ENCODE measurements around the gene SLC1A4. TPM values are rescaled to one million over a fixed set of nuclear protein-coding genes. Genes with fewer than 3 reads are reported as not detected.

The SLC1A4 gene
- total and polyA plus RNA-seq, 2 of the 4 experiments (the other 2 are of a cell fraction): 6.8 to 8.1 TPM

GRCh38 chr2:65013776-65014175 is 24.6 kb downstream of the SLC1A4 start:
- Histone ChIP-seq H3K27ac (ENCODE audit: insufficient read depth, low read length) (no peak overlapping the region), H3K18ac (ENCODE audit: low read depth, low read length) (no peak overlapping the region), H3K4me2 (ENCODE audit: low read depth, low read length) (no peak overlapping the region), H3K14ac (replicated peaks; ENCODE audit: low read depth, low read length) (no peak overlapping the region), H3K9ac (ENCODE audit: low read depth, low read length) (no peak overlapping the region), H3K9me1 (ENCODE audit: insufficient read depth, low read length) (no peaks in the 10 kb centered on the region; the same call in 1 of the 2 replicates), H3K27me3 (ENCODE audit: control insufficient read depth, insufficient read depth, low read length) (no peaks in the 10 kb centered on the region), H2AK5ac (ENCODE audit: low read depth, low read length) (no peak overlapping the region), H4K5ac (ENCODE audit: low read depth, low read length) (no peak overlapping the region), H3K4ac (ENCODE audit: low read depth, low read length) (no peak overlapping the region), H4K20me1 (ENCODE audit: insufficient read depth, low read length) (no peaks in the 10 kb centered on the region), H3K9me3 (ENCODE audit: control insufficient read depth, insufficient read depth, low read length) (no peaks in the 10 kb centered on the region), H3K23ac (ENCODE audit: low read depth, low read length) (no peak overlapping the region), H2AK9ac (replicated peaks; ENCODE audit: low read depth, low read length, poor library complexity) (no peak overlapping the region), H2BK15ac (ENCODE audit: low read depth, low read length) (no peak overlapping the region), H2AFZ (replicated peaks; ENCODE audit: low read length, poor library complexity) (no peak overlapping the region), H3K79me1 (ENCODE audit: low read depth in 1 of 2, low read length in 2 of 2) (no peaks in the 10 kb centered on the region), H3K4me3 (ENCODE audit: insufficient read depth, low read depth, low read length) (no peak overlapping the region), H3K56ac (ENCODE audit: extremely low read depth, insufficient read depth, low read length) (no peak overlapping the region), H2BK5ac (ENCODE audit: low read depth, low read length, poor library complexity, severe bottlenecking) (no peak overlapping the region), H4K91ac (ENCODE audit: insufficient read depth, low read depth, low read length) (no peak overlapping the region), H2BK20ac (ENCODE audit: low read depth, low read length) (no peak overlapping the region), H4K8ac (ENCODE audit: low read depth in 2 of 2, low read length in 2 of 2) (no peak overlapping the region), H2BK120ac (ENCODE audit: low read depth, low read length) (no peak overlapping the region), H3K36me3 (ENCODE audit: control insufficient read depth, insufficient read depth, low read length) (peaks cover 23% of the 10 kb centered on the region), H3K4me1 (ENCODE audit: control insufficient read depth, insufficient read depth, low read length) (no peaks in the 10 kb centered on the region)
- in situ Hi-C loops (cut with MboI; ENCODE audit: low sequenced_read_pairs) (no loop called here), intact Hi-C loops (cut with micrococcal nuclease) (no loop called here), dilution Hi-C loops (cut with HindIII; ENCODE audit: low sequenced_read_pairs, unreplicated experiment) (no loop called here)
- BruUV-seq (replicated peaks): no TSS peak
- TF ChIP-seq MAZ (IDR thresholded peaks at IDR 0.05; ENCODE audit: borderline replicate concordance, low read depth, low read length) (no peak), CHD1 (IDR thresholded peaks at IDR 0.05; ENCODE audit: low read depth, low read length) (no peak), CTCF (conservative IDR thresholded peaks at IDR 0.05; ENCODE audit: low read depth, low read length) (no peak), RCOR1 (IDR thresholded peaks at IDR 0.05; ENCODE audit: insufficient replicate concordance, low read length) (no peak), POLR2A (IDR thresholded peaks at IDR 0.05; ENCODE audit: low read depth, low read length) (no peak), FOS (IDR thresholded peaks at IDR 0.05; ENCODE audit: low read depth, low read length) (no peak), BHLHE40 (IDR thresholded peaks at IDR 0.05; ENCODE audit: low read depth, low read length) (no peak), CEBPB (IDR thresholded peaks at IDR 0.05; ENCODE audit: low read depth, low read length) (no peak), USF2 (IDR thresholded peaks at IDR 0.05; ENCODE audit: low read depth, low read length) (no peak), RFX5 (IDR thresholded peaks at IDR 0.05; ENCODE audit: low read depth, low read length) (no peak), NFE2L2 (IDR thresholded peaks at IDR 0.05; ENCODE audit: low read depth, low read length) (no peak), RAD21 (IDR thresholded peaks at IDR 0.05; ENCODE audit: low read length) (no peak), ELK1 (IDR thresholded peaks at IDR 0.05; ENCODE audit: borderline replicate concordance, low read depth, low read length) (no peak)
- ChIA-PET CTCF (no interaction called here), POLR2A (ENCODE audit: unreplicated experiment) (no interaction called here)
- DNase-seq (no peak), ATAC-seq (ENCODE audit: low read depth) (no peak)
- no CpG with 5 or more reads among the region's 1 CpG for WGBS, 2 experiments (ENCODE audit: extremely low coverage in 2 of 2, insufficient read length in 1 of 2)

Measured in IMR-90 (cell line).